GM19239 (cell line): ENCODE data around the gene AP2M1.
"Not testable (repeated sequence)": the region's sequence is repeated elsewhere in the genome, so short reads cannot be mapped to it uniquely, and the experiment has no call there.

Source experiments
- DNase-seq: peaks from one replicate; pipeline ENCODE4 v3.0.0; 2011; ENCODE audit warnings: low spot score; ENCODE audit not compliant: insufficient read length
- FAIRE-seq: peaks from 2 replicates; lab custom pipeline; 2011; peaks lifted over from hg19 to GRCh38; lab: Jason Lieb, UNC

The AP2M1 gene

DNA sequence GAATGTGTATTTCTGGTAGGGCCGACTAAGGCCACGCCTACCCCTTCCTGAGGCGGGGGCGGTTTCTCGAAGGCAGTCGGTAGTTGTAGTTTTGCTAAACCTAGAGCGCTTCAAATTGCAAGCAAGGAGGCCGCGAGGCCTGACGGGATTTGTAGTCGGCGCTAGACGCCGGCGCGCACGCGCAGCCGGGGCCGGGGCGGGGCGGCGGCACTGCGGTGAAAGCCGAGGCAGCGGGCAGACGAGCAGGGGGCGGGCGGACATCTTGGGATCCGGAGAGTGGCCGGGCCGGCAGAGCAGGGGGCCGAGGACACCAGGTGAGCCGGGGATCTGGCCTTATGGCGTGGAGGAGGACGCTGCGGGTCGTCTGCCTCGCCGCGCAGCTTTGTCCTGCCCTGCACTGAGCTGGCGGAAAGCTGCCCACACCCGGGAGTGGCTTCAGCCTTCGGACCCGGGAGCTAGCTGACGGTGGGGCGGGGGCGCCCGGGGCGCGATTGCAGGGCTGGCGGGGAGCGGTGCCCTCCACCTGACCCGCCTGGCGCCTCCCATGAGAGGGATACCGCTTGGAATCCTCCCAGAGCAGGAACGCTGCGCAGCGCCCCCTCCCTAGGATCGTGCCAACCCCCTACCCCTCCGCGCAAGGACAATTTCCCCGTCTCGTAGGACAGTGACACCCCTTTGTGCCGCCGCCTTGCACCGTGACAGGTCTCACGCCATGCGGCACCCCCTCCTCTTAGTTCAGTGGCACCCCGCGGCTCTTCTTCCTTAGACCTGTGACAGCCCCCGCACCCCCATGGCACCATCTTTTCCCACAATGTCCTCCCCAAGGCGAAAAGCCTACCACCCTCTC lies at the start of gene AP2M1:
Gene AP2M1, plus strand, starts transcription at position 210 of the 847 bp plus-strand sequence. CDS start 2,139 bp downstream, outside the sequence.
- peak; percentile 89 for FAIRE-seq
- peak; percentile 98 for DNase-seq

DNA sequence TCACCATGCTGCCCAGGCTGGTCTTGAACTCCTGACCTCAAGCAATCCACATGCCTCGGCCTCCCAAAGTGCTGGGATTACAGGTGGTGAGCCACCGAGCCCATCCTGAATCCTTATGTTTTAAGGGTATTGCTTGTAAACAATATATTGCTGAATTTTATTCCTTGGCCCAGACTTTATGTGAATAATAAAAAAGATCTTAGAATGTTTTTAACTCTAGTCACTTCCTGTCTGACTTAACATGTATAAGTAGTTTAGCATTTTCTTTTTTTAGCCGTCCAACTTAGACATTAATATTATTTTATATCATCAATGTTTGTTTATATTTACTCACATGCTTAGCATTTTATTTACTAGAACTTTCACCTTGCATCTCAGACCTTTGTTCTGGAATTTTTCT lies 48.6 kb upstream of the AP2M1 start:
- FAIRE-seq (no peak), DNase-seq (no peak)

DNA sequence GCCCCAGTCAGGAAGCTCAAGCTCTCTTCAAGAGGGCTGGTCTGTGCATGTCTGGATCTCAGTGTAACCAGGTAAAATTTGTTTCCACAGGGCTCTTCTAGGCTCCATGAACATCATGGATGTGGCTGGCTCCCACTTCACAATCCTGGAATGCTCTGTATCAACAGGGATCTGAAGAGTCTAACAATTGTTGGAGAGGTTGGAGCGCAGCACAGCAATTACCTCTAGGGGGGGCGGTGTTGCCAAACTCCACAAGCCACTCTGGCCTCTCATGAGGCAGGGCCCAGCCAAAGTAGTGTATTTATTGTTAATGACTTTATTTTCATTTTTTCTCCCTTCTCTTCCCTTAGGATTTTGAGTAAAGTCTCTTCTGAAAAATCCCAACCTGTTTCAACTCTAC lies 45.6 kb upstream of the AP2M1 start:
- no peak for FAIRE-seq
- no peak for DNase-seq

DNA sequence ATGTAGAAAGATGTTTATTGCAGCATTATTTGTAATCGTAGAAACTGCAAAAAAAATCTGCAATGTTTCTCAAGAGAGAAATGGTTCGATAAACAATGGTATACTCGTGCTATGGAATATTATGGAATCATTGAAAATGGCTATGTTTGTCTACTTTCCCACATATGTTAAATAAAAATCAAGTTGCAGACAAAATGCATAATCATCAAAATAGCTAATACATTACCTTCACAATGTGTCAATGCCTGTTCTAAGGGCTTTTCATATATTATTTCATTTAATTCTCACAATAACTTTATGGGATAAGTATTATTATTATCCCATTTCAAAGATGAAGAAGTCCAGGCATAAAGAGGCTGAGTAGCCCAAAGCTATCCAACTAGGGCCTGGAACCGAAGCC lies 41.7 kb upstream of the AP2M1 start:
- FAIRE-seq, result no peak
- no peak for DNase-seq

DNA sequence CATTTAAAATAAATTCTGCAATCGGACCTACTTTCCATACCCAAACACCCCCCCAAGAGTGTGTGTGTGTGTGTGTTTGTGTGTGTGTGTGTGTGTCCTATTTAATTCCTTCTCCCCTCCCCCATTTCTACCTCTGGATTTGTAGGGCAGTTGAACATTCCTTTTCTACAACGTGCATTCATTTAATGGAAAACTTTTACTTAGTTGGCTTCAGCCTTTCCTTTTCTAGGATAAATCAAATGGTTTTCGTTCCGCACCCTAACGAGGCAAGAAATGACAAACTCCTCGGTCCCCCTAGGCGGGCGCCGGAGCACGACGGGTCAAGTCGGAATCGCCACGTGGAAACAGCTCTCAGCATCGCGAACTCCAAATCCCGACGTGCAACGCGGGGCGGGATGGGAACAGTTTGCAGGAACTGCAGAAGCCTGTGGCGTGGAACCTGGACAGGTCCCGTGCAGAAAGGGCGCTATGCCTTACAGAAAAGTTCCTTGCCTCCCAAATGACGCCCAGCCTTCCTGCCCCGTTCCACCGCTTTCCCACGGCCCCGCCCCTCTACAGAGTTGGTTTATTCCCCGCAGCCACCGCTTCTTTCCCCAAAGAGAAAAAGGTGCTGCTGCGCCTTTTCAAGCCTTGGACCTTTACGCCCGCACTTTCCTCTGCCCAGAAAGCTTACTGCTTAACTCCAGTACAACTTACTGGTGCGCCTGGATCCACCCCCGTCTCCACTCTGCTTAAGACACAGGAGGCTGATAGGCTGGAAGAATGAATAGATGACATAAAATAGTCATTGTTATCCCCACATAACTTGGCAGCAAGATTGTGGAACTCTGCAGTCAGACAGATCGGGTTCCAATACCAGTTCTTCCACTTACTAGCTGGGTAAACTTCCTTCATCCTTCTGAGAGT lies 40.6 kb upstream of the AP2M1 start:
- DNase-seq (no peak), FAIRE-seq (peak; percentile 85)

DNA sequence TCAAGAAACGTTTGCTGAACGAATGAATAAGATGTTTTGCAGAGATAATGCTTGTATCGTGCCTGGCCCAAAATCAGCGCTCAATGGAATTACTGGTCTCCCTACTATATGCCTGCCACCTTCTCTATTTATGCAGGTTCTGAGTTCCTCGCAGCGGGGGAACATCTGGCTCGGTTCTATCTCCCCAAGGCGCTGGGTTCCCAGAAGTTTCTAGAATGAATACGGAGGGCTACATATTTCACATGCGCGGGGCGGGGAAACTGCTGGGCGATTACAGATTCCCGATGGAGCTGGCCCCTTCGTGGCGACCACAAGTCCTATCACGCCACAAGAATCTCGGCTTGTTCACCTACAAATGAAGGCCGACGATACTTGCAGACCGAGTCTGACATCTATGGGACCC lies 39.9 kb upstream of the AP2M1 start:
- FAIRE-seq (no peak), DNase-seq (no peak)

DNA sequence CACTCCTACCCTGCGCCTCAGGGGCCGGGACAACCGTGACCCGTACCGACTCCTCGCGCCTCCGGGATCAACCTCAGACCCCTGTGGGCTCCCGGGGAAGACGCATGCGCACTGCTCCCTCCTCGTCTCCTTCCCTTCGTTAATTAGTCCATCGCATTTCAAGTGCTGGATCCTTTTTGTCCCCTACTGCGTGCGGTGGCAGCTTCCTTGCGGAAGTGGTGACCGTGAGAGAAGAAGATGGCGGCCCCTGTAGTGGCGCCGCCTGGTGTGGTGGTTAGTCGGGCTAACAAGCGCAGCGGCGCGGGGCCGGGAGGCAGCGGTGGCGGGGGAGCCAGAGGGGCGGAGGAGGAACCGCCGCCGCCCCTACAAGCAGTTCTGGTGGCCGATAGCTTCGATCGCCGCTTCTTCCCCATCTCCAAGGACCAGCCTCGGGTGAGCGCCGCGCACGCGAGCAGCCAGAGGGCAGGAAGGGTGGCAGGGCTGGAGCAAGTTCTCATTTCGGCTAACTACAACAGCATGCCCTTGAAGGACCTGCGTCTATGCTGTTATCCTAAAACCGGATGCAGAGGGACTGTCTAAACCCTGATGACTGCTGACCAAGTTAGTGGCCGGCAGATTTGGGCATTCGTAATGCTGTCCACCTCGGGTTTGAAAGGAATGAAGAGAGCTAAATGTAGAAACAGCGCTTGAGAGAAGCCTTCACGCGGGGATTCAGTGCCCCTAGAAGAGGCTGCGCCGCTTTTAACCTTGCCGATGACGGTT lies 39.3 kb upstream of the AP2M1 start, which contains the start of gene EIF2B5:
Gene EIF2B5, plus strand, starts transcription at position 210 of the 762 bp plus-strand sequence. Its CDS starts 28 bp downstream, at position 238.
- DNase-seq (peak; percentile 72), FAIRE-seq (peak; percentile 96)

DNA sequence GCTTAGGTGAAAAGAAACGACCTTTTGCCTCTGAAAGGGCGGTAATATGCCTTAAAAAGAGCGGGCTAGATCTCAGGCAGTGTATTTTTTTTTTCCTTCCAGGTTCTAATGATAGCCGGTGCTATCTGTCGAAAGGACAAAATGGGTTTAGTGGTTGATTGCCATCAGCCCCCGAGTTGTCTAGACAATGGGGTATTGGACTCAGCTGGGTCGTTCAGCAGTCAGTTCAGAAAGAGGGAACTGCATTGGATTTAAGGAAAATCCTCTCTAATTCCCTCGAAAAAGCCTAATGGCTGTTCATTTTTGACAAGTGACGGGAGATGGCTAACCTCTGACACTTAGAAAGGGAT lies 38.8 kb upstream of the AP2M1 start:
- FAIRE-seq, result no peak
- DNase-seq, result no peak

DNA sequence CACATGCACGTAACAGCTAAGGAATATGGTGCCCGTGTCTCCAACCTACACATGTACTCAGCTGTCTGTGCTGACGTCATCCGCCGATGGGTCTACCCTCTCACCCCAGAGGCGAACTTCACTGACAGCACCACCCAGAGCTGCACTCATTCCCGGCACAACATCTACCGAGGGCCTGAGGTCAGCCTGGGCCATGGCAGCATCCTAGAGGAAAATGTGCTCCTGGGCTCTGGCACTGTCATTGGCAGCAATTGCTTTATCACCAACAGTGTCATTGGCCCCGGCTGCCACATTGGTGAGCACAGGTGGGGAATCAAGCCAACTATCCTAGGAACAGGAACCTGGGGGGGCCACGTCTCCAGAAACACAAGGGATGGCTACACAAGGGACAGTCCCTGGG lies 34.2 kb upstream of the AP2M1 start:
- DNase-seq (no peak), FAIRE-seq (no peak)

DNA sequence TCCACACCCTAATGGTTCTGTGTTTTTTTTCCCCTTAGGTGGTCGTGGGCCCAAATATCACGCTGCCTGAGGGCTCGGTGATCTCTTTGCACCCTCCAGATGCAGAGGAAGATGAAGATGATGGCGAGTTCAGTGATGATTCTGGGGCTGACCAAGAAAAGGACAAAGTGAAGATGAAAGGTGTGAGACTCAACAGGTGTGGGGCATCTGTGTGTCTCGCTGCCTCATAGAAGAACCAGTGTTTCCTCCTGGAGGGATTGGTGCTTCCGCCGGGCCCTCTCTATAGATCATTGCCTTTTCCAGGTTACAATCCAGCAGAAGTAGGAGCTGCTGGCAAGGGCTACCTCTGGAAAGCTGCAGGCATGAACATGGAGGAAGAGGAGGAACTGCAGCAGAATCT lies 32.5 kb upstream of the AP2M1 start:
- no peak for DNase-seq
- FAIRE-seq, result no peak

DNA sequence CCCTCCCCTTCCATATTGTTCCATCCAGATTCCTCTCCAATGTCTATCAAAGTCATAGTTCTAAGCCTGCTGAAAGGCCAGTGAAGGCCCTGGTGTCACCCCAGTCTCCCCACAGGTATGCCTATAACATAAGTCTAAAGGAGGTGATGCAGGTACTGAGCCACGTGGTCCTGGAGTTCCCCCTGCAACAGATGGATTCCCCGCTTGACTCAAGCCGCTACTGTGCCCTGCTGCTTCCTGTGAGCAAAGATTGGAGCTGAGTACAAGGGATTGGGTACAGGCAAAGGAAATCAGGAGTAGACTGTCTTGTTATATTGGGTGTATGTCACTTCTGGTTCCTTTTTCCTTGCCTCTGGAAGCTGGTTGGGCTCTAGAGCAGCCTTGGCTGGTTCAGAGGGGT lies 31.3 kb upstream of the AP2M1 start:
- FAIRE-seq (no peak), DNase-seq (no peak)

DNA sequence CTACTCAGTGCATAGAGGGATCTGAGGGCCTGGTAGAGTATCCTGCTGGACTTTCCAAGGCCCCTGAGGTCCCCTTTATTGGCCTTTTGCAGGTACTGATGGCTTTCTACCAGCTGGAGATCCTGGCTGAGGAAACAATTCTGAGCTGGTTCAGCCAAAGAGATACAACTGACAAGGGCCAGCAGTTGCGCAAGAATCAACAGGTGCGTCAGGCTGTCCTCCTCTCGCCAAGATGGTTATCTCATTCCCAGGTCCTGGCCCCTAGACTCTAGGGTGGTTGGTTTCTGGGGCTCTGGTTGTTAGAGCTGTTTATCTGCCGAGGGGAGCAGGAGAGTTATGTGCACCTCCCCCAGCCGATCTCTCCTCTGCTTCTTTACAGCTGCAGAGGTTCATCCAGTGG lies 30.1 kb upstream of the AP2M1 start:
- FAIRE-seq (no peak), DNase-seq (no peak)

DNA sequence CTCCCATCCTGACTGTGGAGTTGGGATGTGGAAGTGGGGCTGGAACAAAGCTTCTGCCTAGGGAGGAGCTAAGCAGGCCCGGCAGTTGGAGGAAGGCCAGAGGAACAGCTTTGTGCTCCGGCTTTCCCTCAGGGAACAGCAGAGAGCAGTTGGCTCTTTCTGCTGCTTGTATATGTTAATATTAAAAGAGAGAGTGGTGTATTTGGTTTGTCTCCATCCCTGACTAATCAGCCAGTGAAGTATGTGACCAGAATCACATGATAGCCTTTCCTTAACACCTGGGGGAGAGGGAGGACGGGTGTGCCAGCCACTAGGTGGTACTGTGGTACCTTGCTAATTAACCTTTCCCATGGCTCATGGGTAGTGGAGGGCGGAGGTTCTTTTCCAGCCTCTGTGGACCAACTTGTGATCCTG lies 29.5 kb upstream of the AP2M1 start:
- DNase-seq, result no peak

DNA sequence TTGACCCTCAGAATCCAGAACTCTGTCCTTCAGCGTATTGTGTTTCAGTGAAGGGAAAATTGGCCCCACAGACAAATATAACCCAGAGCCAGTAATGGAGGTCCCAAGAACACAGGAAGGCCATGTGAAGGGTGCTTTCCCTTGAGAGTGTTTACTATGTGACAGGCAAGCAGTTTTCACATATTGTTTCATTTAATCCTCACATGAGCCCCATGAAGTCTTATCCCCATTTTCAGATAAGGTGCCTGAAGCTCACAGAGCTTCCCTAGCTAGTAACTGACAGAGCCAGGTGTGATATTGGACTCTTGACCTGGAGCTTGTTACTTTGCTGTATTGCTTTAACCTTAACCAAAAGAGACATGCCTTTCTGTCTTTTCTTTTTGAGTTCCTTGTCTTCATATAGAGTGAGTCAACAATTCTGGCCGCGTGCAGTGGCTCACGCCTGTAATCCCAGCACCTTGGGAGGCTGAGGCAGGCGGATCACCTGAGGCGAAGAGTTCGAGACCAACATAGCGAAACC lies 28.8 kb upstream of the AP2M1 start:
- no peak for DNase-seq
- FAIRE-seq, result no peak

More for the DNA sequence above, 29.5 kb upstream of the AP2M1 start:
- no peak for FAIRE-seq

DNA sequence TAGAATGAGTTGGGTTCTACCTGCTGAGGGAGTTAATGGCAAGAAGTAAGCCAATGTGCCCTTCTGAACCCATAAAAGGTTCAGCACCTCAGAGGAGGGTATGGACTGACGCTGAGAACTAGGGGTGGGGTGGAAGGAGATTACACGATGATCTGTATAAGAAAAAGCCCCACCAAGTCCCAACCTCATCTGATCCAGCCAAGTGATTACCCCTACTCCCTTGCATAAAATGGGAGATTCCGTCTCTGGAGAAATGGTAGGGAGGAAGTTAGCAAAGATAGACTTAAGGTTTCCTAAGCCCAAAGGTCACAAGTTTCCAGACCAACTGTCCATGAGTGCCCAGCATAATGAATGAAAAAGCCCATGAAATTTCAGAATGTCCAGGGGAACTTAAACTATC lies 26.6 kb upstream of the AP2M1 start:
- DNase-seq, result no peak

DNA sequence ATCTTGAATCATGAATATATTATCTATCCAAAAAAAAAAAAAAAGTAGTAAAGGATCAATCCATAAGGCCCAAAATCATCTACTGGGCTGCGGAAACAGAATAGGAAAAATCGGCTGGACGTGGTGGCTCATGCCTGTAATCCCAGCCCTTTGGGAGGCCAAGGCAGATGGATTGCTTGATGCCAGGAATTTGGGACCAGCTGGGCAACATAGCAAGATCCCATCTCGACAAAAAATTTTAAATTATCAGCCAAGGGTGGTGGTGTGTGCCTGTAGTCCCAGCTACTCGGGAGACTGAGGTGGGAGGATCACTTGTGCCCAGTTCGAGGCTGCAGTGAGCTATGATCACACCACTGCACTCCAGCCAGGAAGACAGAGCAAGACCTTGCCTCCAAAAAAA lies 25.5 kb upstream of the AP2M1 start:
- DNase-seq, result no peak
- no peak for FAIRE-seq

More for the DNA sequence above, 26.6 kb upstream of the AP2M1 start:
- no peak for FAIRE-seq

DNA sequence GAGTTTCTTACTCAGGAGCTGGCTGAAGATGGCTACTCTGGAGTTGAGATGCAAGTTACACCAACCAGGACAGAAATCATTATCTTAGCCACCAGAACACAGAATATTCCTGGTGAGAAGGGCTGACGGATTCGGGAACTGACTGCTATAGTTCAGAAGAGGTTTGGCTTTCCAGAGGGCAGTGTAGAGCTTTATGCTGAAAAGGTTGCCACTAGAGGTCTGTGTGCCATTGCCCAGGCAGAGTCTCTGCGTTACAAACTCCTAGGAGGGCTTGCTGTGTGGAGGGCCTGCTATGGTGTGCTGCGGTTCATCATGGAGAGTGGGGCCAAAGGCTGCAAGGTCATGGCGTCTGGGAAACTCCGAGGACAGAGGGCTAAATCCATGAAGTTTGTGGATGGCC lies 24.9 kb upstream of the AP2M1 start:
- DNase-seq, FAIRE-seq: not testable (repeated sequence)

DNA sequence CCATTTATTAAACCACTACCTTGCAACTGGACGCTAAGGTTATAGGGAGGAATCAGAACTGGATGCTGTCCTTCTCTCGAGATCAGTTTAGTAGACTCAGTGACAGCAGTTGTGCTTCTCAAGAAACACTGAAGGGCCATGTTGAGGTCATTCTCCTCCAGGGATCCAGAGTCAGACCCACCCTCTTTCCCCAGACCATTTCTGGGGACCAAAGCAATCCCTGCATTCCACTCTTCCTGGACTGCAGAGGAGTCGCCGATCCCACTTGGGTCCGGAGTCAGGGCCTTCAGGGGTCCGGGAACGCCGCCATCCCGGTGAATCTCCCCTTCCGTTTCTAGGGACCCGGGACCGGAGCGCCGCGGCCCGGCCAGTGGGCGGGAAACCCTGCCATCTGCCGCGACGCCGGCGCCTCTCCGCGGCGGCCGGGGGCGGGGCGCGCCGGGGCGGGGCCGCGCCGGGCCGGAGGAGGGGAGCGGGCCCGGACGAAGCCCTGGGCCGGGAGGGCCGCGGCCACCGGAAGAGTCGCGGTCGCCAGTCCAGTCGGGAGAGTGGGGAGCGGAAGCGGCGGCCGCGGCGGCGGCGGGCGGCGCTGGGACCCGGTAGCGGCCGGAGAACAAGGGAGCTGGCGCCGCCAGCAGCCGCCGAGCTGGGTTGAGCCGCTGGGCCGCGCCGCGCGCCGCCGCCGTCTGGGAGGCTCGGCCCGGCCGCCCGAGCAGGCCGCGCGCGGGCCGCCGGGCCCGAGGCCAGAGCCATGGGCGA lies 19.6 kb upstream of the AP2M1 start, which contains the start of gene DVL3:
Gene DVL3, plus strand, starts transcription at position 493 of the 759 bp plus-strand sequence. Its CDS starts 259 bp downstream, at position 752.
- no peak for FAIRE-seq
- peak; percentile 94 for DNase-seq
